Jurkat, Clone E6-1 (cell line): ENCODE measurements around the gene ABCA5. TPM values are rescaled to one million over a fixed set of nuclear protein-coding genes. Genes with fewer than 3 reads are reported as not detected.

Experiments
- DNase-seq: peaks from one replicate; pipeline ENCODE4 v3.0.0-alpha.2; 2011; ENCODE audit warnings: low read depth, low spot score
- H3K4me3 ChIP-seq: 2 replicates; pipeline ENCODE4 v1.5.1; 2011; ENCODE audit warnings: mild to moderate bottlenecking, low read length, control low read depth, moderate library complexity
- polyA plus RNA-seq: library from polyadenylated mRNA; unstranded; fragments of >200 nt; gene quantifications from one replicate; pipeline ENCODE4 v1.2.1, GENCODE V29; 2012; ENCODE audit warnings: missing spikeins; ENCODE audit not compliant: insufficient read length, insufficient read depth

The ABCA5 gene, protein sequence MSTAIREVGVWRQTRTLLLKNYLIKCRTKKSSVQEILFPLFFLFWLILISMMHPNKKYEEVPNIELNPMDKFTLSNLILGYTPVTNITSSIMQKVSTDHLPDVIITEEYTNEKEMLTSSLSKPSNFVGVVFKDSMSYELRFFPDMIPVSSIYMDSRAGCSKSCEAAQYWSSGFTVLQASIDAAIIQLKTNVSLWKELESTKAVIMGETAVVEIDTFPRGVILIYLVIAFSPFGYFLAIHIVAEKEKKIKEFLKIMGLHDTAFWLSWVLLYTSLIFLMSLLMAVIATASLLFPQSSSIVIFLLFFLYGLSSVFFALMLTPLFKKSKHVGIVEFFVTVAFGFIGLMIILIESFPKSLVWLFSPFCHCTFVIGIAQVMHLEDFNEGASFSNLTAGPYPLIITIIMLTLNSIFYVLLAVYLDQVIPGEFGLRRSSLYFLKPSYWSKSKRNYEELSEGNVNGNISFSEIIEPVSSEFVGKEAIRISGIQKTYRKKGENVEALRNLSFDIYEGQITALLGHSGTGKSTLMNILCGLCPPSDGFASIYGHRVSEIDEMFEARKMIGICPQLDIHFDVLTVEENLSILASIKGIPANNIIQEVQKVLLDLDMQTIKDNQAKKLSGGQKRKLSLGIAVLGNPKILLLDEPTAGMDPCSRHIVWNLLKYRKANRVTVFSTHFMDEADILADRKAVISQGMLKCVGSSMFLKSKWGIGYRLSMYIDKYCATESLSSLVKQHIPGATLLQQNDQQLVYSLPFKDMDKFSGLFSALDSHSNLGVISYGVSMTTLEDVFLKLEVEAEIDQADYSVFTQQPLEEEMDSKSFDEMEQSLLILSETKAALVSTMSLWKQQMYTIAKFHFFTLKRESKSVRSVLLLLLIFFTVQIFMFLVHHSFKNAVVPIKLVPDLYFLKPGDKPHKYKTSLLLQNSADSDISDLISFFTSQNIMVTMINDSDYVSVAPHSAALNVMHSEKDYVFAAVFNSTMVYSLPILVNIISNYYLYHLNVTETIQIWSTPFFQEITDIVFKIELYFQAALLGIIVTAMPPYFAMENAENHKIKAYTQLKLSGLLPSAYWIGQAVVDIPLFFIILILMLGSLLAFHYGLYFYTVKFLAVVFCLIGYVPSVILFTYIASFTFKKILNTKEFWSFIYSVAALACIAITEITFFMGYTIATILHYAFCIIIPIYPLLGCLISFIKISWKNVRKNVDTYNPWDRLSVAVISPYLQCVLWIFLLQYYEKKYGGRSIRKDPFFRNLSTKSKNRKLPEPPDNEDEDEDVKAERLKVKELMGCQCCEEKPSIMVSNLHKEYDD (N-terminal part only)
- 3.5 TPM for polyA plus RNA-seq

DNA sequence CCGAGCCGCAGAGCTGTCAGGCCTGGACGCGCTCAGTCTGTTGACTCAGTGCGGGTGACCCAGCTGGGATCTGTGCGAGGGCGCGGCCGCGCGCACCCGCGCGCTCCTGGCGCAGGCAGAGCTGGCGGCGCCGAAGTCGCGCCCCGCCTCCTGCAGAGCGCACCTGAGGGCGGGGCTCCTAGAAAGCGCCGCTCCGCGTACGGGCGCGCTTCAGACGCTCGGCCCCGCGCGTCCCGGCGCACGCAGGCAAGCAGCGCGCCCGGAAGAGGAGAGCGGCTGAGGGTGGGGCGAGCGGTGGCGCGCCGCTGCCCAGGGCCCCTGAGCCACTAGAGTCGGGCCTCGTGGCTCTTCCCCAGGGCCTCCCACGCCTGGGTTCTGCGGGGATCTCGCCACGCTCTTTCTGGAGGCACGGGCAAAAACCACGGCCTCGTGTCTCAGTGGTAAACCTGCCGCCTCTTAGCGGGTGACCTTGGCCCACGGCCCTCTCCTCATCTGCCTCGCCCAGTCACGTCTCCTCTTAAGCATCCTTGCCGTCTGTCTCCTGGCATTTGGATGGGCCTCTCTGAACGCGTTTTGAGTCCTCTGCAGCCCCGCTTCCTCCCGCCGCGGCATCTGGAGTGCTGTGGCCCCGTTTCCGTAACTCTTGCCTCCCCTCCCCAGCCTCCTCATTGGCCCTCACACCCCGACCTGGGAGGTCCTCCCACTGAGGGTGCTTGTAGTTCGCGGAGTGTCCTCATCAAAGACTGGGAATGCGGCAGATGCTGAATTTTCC lies at the start of gene ABCA5:
Gene ABCA5, minus strand, starts transcription at position 74 of the 772 bp plus-strand sequence. CDS start 12,718 bp downstream, outside the sequence.
- peak; percentile 85 for DNase-seq
- H3K4me3 ChIP-seq = peak within 1 kb of the TSS; percentile 63

DNA sequence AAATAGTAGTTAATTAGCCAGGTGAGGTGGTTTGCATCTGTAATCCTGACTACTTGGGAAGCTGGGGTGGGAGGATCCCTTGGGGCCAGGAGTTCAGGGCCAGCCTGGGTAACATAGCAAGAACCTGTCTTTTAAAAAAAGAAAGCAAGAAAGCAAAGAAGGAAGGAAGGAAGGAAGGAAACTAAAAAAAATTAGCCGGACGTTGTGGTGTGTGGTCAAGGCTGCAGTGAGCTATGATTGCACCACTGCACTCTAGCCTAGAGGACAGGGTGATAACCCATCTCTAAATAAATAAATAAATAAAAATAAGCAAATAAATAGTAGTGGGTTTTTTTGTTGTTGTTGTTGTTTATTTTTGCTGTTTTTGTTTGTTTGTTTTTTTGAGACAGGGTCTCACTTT lies 48.3 kb upstream of the ABCA5 start:
- no peak overlapping the region for H3K4me3 ChIP-seq
- no peak for DNase-seq

DNA sequence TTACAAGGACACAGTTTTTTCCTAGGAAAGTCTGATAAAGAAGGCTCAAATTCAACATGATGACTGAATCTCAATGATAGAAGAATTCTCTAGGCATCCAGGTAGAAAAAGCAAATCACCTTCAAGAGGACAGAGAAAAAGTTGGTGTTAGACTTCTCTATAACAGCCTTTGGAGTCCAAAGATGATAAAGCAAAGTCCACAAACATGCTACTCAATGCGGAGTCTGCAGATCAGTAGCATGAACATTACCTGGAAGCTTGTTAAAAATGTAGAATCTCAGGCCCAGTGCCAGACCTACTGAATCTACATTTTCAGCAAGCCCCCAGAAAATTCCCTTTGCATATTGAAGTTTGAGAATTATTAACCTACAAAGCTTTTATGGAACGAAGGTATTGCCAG lies 46.1 kb upstream of the ABCA5 start:
- DNase-seq = no peak
- H3K4me3 ChIP-seq = no peak overlapping the region

DNA sequence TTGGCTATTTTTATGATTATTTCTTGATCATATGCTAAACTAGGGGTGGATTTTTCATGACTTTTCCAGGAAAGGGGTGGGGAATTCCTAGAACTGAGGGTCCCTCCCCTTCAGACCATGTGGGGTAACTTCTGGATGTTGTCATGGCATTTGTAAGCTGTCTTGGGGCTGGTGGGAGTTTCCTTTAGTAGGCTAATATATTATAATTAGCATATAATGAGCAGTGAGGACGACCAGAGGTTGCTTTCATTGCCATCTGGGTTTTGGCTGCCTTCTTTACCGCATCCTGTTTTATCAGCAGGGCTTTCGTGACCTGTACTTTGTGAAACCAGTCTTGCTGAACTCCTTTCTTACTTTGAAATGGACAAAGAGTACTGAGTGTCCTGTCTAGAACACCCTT lies 40.4 kb upstream of the ABCA5 start:
- H3K4me3 ChIP-seq = no peak overlapping the region
- DNase-seq = no peak

DNA sequence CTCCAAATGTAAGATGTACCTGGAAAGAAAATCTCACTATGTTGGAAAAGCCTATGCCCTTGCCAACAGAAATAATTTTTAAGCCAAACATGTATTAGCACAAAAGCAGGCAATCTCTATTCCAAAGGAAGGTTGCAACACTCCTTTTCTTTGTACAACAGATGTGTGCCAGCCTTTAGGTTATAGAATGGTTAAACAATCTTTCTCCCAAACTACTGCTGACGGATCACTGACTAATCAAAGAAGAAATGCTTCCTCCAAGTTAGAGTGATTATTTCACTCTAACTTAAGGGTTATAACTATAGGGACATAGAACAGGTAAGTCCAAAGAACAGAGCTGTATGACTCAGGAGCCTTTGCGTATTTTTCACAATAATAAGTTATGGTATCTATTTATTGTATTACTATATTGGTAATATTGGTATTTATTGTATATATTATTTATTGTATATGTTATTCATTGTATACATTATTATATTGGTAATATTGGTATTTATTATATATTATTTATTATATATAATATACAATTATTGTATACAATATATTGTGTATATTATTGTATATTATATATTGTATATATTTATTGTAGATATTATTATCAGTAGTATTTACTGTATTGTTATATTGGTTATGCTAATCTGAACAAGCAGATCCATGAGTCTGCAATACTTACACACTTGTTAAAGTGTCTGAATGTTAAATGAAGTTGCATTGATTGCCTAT lies 36.7 kb upstream of the ABCA5 start:
- DNase-seq = no peak
- H3K4me3 ChIP-seq = no peak overlapping the region

GRCh38 chr17:69361156-69361555 lies 34.2 kb upstream of the ABCA5 start:
- DNase-seq = no peak
- no peak overlapping the region for H3K4me3 ChIP-seq

DNA sequence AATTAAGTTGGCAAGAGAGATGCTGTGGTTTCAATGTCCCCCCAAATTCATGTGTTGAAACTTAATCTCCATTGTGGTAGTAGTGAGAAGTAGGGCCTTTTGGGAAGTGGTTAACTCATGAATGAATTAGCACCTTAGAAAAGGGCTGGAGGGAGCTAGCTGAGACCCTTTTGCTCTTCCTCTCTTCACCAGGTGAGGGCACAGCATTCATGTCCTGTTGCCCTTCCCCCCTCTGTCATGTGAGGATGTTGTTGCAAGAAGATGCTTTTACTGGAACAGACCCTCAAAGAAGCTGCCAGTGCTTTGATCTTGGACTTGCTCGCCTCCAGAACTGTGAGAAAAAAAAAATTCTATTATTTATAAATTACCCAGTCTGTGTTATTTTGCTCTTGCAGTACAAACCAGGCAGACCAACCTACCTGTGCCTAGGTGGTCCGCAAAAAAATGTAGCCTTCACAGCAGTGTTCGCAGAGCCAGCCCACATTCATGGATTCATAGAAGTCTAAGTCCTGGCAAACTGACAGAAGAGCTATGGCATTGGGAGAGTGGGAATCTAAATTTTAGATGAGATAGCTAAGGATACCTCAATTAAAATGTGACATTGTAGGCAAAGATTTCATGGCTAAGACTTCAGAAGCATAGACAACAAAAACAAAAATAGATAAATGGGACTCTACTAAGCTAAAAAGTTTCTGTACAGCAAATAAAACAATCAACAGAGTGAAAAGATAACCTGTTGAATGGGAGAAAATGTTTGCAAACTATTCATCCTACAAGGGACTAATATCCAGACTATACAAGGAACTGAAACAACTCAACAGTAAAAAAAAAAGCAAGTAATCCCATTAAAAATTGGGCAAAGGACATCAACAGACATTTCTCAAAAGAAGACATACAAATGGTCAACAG lies 32.0 kb upstream of the ABCA5 start:
- H3K4me3 ChIP-seq = no peak overlapping the region
- peak; percentile 41 for DNase-seq

DNA sequence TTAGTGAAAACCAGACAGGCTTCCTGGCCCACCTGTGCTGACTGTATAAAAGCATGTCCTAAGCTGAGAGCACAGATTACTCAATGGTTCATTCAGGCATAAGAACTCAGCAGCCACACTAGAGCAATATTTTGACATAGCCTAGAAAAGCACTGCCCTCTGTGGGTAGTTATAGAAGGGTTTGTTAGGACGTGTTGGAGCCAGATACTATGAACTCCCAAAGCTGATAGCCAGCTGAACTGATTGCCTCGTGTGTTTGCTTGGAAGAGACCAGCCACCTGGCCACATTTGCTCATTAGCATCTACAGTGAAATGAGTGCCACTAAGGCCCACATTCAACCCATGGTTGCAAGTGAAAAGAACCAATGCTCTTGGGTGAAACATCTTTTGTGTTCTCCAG lies 30.8 kb upstream of the ABCA5 start:
- DNase-seq = no peak
- no peak overlapping the region for H3K4me3 ChIP-seq

DNA sequence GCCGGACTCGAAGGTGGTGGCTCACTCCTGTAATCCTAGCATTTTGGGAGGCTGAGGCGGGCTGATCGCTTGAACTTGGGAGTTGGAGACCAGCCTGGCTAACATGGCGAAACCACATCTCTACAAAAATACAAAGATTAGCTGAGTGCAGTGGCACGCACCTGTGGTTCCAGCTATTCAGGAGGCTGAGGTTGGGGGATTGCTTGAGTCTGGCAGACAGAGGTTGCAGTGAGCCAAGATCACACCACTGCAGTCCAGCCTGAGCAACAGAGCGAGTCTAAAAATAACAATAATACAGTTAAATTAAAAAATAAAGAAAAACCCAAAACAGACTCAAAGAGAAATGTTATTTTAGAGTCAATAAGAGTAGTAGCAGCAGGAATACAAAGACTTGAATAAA lies 29.7 kb upstream of the ABCA5 start:
- no peak for DNase-seq
- H3K4me3 ChIP-seq = no peak overlapping the region

DNA sequence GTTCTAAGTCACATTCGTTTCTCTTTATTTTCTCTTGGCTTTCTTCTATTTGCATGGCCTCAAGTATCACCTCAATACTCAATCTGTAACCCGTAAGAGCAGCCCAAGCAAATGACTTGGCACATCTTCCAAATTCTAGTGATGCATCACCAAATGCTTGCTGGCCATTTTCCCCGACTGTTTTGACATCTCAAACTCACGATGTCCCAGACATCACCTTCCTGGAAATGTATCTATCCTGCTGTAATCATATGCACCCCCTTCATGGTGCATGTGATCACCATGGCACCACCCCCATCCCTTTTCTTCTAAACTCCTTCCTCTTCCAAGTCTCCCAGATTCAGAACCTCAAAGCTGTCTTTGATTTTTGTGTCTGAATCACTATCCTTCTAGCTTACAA lies 24.0 kb upstream of the ABCA5 start:
- DNase-seq = no peak
- H3K4me3 ChIP-seq = no peak overlapping the region

DNA sequence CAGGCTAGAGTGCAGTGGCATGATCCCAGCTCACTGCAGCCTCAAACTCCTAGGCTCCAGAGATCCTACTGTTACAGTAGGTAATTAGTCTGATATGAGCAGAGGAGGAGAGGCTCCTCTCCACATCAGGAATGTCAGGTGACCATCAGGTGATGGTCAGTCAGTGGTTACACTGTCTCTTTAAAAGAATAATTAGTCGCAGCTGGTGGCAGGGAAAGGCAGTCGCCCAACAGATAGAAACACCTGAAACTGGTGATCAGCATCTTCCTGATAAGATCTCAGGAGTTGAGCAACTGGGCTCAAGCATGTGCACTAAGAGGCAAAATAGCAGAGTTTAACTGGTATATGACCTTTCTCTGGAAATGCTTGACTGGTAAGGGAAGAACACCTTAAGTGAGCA lies 21.5 kb upstream of the ABCA5 start:
- no peak for DNase-seq
- no peak overlapping the region for H3K4me3 ChIP-seq

- no peak overlapping the region for H3K4me3 ChIP-seq
- DNase-seq = no peak
Observed at GRCh38 chr17:69346766-69347165, 19.8 kb upstream of the ABCA5 start.

DNA sequence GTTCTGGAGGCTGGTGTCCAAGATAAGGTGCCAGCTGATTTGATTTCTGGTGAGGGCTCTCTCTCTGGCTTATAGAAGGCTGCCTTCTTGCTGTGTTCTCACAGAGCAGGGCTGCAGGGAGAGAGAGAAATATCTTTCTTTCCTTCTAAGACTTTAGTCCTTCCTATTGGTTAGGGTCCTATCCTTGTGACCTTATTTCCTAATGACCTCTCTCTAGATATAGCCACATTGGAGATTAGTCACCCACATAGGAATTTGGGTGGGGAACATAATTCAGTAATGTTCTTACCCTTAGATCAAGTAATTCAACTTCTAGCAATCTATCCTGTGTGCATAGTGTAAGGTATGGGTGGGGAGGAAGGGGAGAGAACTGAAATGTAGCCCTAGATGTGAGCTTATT lies 18.0 kb upstream of the ABCA5 start:
- H3K4me3 ChIP-seq = no peak overlapping the region
- no peak for DNase-seq

DNA sequence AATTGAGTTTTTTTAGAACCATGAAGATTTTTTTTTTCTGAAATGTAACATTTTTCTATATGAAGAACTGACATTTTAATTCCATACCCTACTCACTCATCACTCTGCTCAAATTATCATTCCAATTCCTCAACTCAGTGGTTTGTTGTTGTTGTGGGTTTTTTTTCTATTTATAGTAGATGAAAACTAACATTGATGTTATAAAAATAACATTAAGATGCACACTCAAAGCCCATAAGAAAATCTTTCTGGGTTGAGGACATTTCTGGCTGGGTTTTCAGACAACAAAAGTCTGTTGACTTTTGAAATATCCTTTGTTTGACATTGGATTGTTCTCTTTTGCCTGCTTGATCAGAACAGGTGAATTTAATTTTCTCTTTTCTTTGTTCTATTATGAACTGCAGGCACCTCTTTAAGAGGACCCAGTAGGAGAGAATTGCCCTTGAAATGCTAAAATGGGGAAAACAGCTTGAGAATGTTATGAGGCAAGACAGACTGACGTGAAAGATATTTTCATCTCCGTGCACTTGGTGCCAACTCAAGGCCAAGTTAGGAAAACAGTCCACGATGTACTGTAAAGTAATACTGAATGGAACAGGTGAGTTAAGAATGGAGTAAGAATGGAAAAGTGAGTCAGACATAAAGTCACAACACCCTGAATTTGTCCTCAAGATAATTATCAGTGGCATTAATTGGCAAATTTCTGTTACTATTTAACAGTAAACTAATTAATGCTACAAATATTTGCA lies 16.1 kb upstream of the ABCA5 start:
- DNase-seq = no peak
- no peak overlapping the region for H3K4me3 ChIP-seq

- no peak for DNase-seq
- no peak overlapping the region for H3K4me3 ChIP-seq
Observed at GRCh38 chr17:69339937-69340336, 13.0 kb upstream of the ABCA5 start.

- H3K4me3 ChIP-seq = no peak overlapping the region
- DNase-seq = no peak
Observed at GRCh38 chr17:69336996-69337395, 10.1 kb upstream of the ABCA5 start.
